H9 (cell line): ENCODE data around the gene ANKRD26. TPM values are rescaled to one million over a fixed set of nuclear protein-coding genes. Genes with fewer than 3 reads are reported as not detected.

Experiments
- DNase-seq: peaks from one replicate; pipeline ENCODE4 v3.0.0-alpha.2; 2017
- H2AFZ ChIP-seq: one replicate; pipeline ENCODE4 v1.6.1; 2013; ENCODE audit warnings: mild to moderate bottlenecking, low read length, control low read depth, moderate library complexity
- H2AK5ac ChIP-seq: 2 replicates; pipeline ENCODE4 v1.6.1; 2013; ENCODE audit warnings: low read length, control low read depth, mixed read lengths; ENCODE audit not compliant: insufficient read length
- H2BK120ac ChIP-seq: one replicate; pipeline ENCODE4 v1.6.1; 2013; ENCODE audit warnings: low read depth, mild to moderate bottlenecking, low read length, control low read depth, inconsistent platforms; ENCODE audit not compliant: poor library complexity, severe bottlenecking
- H2BK12ac ChIP-seq: 2 replicates; pipeline ENCODE4 v1.6.1; 2013; ENCODE audit warnings: low read length, control low read depth, mixed read lengths, low read depth; ENCODE audit not compliant: insufficient read length
- H2BK15ac ChIP-seq: 2 replicates; pipeline ENCODE4 v1.6.1; 2013; ENCODE audit warnings: low read depth, low read length, control low read depth
- H2BK20ac ChIP-seq: one replicate; pipeline ENCODE4 v1.6.1; 2013; ENCODE audit warnings: low read depth, mild to moderate bottlenecking, low read length, control low read depth, inconsistent platforms; ENCODE audit not compliant: poor library complexity, severe bottlenecking
- H2BK5ac ChIP-seq: 2 replicates; pipeline ENCODE4 v1.6.1; 2013; ENCODE audit warnings: low read length, control low read depth, mixed read lengths; ENCODE audit not compliant: insufficient read length
- H3K14ac ChIP-seq: 2 replicates; pipeline ENCODE4 v1.6.1; 2013; ENCODE audit warnings: low read length, control low read depth; ENCODE audit not compliant: insufficient read depth
- H3K18ac ChIP-seq: 2 replicates; pipeline ENCODE4 v1.6.1; 2013; ENCODE audit warnings: low read depth, mild to moderate bottlenecking, mixed read lengths, low read length, control low read depth; ENCODE audit not compliant: insufficient read length
- H3K23ac ChIP-seq: 2 replicates; pipeline ENCODE4 v1.6.1; 2013; ENCODE audit warnings: low read length, control low read depth, mixed read lengths, low read depth; ENCODE audit not compliant: insufficient read length
- H3K23me2 ChIP-seq: 2 replicates; pipeline ENCODE4 v1.6.1; 2013; ENCODE audit warnings: low read depth, mild to moderate bottlenecking, mixed read lengths, low read length, control low read depth; ENCODE audit not compliant: insufficient read length, poor library complexity, severe bottlenecking
- H3K27ac ChIP-seq: 2 replicates; pipeline ENCODE4 v1.5.1; 2013; ENCODE audit warnings: low read length, control low read depth, mixed read lengths, low read depth; ENCODE audit not compliant: insufficient read length
- H3K27me3 ChIP-seq: 2 replicates; pipeline ENCODE4 v1.6.1; 2013; ENCODE audit warnings: low read length, control low read depth, inconsistent platforms; ENCODE audit not compliant: insufficient read depth
- H3K4ac ChIP-seq: 2 replicates; pipeline ENCODE4 v1.6.1; 2013; ENCODE audit warnings: low read depth, mild to moderate bottlenecking, control low read depth, inconsistent platforms, low read length, moderate library complexity
- H3K4me1 ChIP-seq: 2 replicates; pipeline ENCODE4 v1.6.1; 2013; ENCODE audit warnings: low read length, control low read depth, inconsistent platforms; ENCODE audit not compliant: insufficient read depth
- H3K4me2 ChIP-seq: 2 replicates; pipeline ENCODE4 v1.6.1; 2013; ENCODE audit warnings: low read length, control low read depth, mixed read lengths; ENCODE audit not compliant: insufficient read length, insufficient read depth
- H3K56ac ChIP-seq: 2 replicates; pipeline ENCODE4 v1.6.1; 2013; ENCODE audit warnings: low read depth, mild to moderate bottlenecking, mixed read lengths, low read length, control low read depth; ENCODE audit not compliant: insufficient read length
- H3K79me1 ChIP-seq: 2 replicates; pipeline ENCODE4 v1.6.1; 2013; ENCODE audit warnings: low read depth, mild to moderate bottlenecking, moderate library complexity, low read length, control low read depth, inconsistent platforms; ENCODE audit not compliant: insufficient read depth, poor library complexity, severe bottlenecking
- H3K79me2 ChIP-seq: 2 replicates; pipeline ENCODE4 v1.6.1; 2013; ENCODE audit warnings: low read length, control low read depth, inconsistent platforms; ENCODE audit not compliant: insufficient read depth
- H3K9ac ChIP-seq: 2 replicates; pipeline ENCODE4 v1.6.1; 2013; ENCODE audit warnings: low read length, control low read depth, mixed read lengths; ENCODE audit not compliant: insufficient read length; ENCODE audit errors: extremely low read depth
- H3K9me3 ChIP-seq: one replicate; pipeline ENCODE4 v1.6.1; 2013; ENCODE audit warnings: low read depth, low read length, inconsistent platforms; ENCODE audit not compliant: control insufficient read depth
- H3T11ph ChIP-seq: one replicate; pipeline ENCODE4 v1.6.1; 2013; ENCODE audit warnings: mild to moderate bottlenecking, low read length, control low read depth, inconsistent platforms
- H4K20me1 ChIP-seq: one replicate; pipeline ENCODE4 v1.6.1; 2013; ENCODE audit not compliant: control insufficient read depth, insufficient read length, insufficient read depth
- H4K5ac ChIP-seq: 2 replicates; pipeline ENCODE4 v1.6.1; 2013; ENCODE audit warnings: low read depth, mild to moderate bottlenecking, mixed read lengths, low read length, control low read depth; ENCODE audit not compliant: insufficient read length
- H4K8ac ChIP-seq: replicated peaks from 2 replicates; pipeline ENCODE4 v1.6.1; 2013; ENCODE audit warnings: low read length, control low read depth, mixed read lengths, low read depth; ENCODE audit not compliant: insufficient read length
- H4K91ac ChIP-seq: 2 replicates; pipeline ENCODE4 v1.6.1; 2013; ENCODE audit warnings: low read depth, mild to moderate bottlenecking, moderate library complexity, mixed read lengths, low read length, control low read depth; ENCODE audit not compliant: insufficient read length
- H3K27ac Mint-ChIP-seq, 3 experiments: 2 replicates in 2 of 3; 3 replicates in 1 of 3; pipeline ENCODE4 v1.8.0; 2020 to 2021; ENCODE audit warnings: mixed read lengths in 3 of 3, mild to moderate bottlenecking in 1 of 3, moderate library complexity in 1 of 3
- H3K27me3 Mint-ChIP-seq: 2 replicates; pipeline ENCODE4 v1.8.0; 2021; ENCODE audit warnings: low read depth, mild to moderate bottlenecking, moderate library complexity, mixed read lengths
- H3K36me3 Mint-ChIP-seq, 3 experiments: 2 replicates in 2 of 3; 3 replicates in 1 of 3; pipeline ENCODE4 v1.8.0; 2020 to 2021; ENCODE audit warnings: low read depth in 3 of 3, mixed read lengths in 3 of 3; ENCODE audit not compliant: insufficient read depth in 1 of 3
- H3K4me1 Mint-ChIP-seq, 2 experiments: 2 replicates each; pipeline ENCODE4 v1.8.0; 2020; ENCODE audit warnings: mixed read lengths in 2 of 2
- H3K4me3 Mint-ChIP-seq, 2 experiments: 2 replicates in 1 of 2; 3 replicates in 1 of 2; pipeline ENCODE4 v1.8.0; 2020 to 2021; ENCODE audit warnings: mild to moderate bottlenecking in 2 of 2, mixed read lengths in 2 of 2, moderate library complexity in 1 of 2
- H3K9me3 Mint-ChIP-seq, 2 experiments: 2 replicates in 1 of 2; 3 replicates in 1 of 2; pipeline ENCODE4 v1.8.0; 2020; ENCODE audit warnings: mild to moderate bottlenecking in 2 of 2, mixed read lengths in 2 of 2, moderate library complexity in 1 of 2
- WGBS: extraction: QIAGEN DNeasy Blood & Tissue Kit; methylation state at CpG from one replicate; pipeline ENCODE4 v1.1.7; 2013; ENCODE audit warnings: missing lambda C conversion rate, low lambda C conversion rate, mixed read lengths; ENCODE audit not compliant: insufficient read length; ENCODE audit errors: extremely low coverage; 5-methylcytosine and 5-hydroxymethylcytosine counted together
- total RNA-seq: library from RNA; stranded (reverse); gene quantifications from 2 replicates; pipeline ENCODE4 v1.2.1, GENCODE V29; 2021
- TF ChIP-seq, protein P1 (sequence below): fragments of 200-600 bp; sonication (generic); conservative IDR thresholded peaks from 3 replicates; pipeline ENCODE4 v1.8.0; 2021; ENCODE audit warnings: antibody characterized with exemption, mild to moderate bottlenecking

ANKRD26 gene
- total RNA-seq, 1 experiment from 2014 or later, result 9.4 TPM

- Histone ChIP-seq H2BK15ac (no peak overlapping the region), H3K79me1 (no peaks in the 10 kb centered on the region), H3K56ac (no peak overlapping the region), H4K8ac (no peak overlapping the region), H2BK5ac (no peak overlapping the region), H3K4me1 (no peaks in the 10 kb centered on the region), H4K91ac (no peak overlapping the region), H3K27ac (no peak overlapping the region), H3K23me2 (no peaks in the 10 kb centered on the region), H2BK12ac (no peak overlapping the region), H2BK20ac (no peak overlapping the region), H4K20me1 (no peaks in the 10 kb centered on the region), H3K14ac (no peak overlapping the region), H3K9ac (no peak overlapping the region), H2BK120ac (no peak overlapping the region), H2AFZ (no peak overlapping the region), H4K5ac (no peak overlapping the region), H3K18ac (no peak overlapping the region), H3K79me2 (no peaks in the 10 kb centered on the region), H2AK5ac (no peak overlapping the region), H3K4ac (no peak overlapping the region), H3K27me3 (no peaks in the 10 kb centered on the region), H3K9me3 (no peaks in the 10 kb centered on the region), H3T11ph (no peak overlapping the region), H3K4me2 (no peak overlapping the region), H3K23ac (no peak overlapping the region)
- Mint-ChIP-seq H3K9me3 (no peaks in the 10 kb centered on the region; a peak in 1 of 5 replicates), H3K4me1 (peaks cover 6 to 9% of the 10 kb centered on the region in 2 experiments), H3K27me3 (no peaks in the 10 kb centered on the region), H3K36me3 (peaks cover 0 to 6% (median 4%) of the 10 kb centered on the region in 3 experiments; a peak in 6 of 7 replicates), H3K4me3 (no peak overlapping the region), H3K27ac (no peak overlapping the region)
- DNase-seq, result no peak
- TF ChIP-seq, protein P1, sequence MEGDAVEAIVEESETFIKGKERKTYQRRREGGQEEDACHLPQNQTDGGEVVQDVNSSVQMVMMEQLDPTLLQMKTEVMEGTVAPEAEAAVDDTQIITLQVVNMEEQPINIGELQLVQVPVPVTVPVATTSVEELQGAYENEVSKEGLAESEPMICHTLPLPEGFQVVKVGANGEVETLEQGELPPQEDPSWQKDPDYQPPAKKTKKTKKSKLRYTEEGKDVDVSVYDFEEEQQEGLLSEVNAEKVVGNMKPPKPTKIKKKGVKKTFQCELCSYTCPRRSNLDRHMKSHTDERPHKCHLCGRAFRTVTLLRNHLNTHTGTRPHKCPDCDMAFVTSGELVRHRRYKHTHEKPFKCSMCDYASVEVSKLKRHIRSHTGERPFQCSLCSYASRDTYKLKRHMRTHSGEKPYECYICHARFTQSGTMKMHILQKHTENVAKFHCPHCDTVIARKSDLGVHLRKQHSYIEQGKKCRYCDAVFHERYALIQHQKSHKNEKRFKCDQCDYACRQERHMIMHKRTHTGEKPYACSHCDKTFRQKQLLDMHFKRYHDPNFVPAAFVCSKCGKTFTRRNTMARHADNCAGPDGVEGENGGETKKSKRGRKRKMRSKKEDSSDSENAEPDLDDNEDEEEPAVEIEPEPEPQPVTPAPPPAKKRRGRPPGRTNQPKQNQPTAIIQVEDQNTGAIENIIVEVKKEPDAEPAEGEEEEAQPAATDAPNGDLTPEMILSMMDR, result no peak
- no CpG with 5 or more reads among the region's 1 CpG for WGBS
These were observed 117.1 kb downstream of the ANKRD26 start for GRCh38 chr10:26983156-26983555.
